Gastroesophageal sphincter (tissue), 3 donors: ENCODE data around the gene HS1BP3.

Experiments used
- POLR2A ChIP-seq, 2 donors: fragments of 450-650 bp; IDR thresholded peaks; one replicate each; pipeline ENCODE4 v1.6.1; 2017; ENCODE audit warnings: antibody characterized with exemption in 2 of 2, mild to moderate bottlenecking in 2 of 2, moderate library complexity in 1 of 2
- POLR2AphosphoS5 ChIP-seq: sonication (generic); formaldehyde crosslinking; IDR thresholded peaks from one replicate; pipeline ENCODE4 v1.6.1; 2017; ENCODE audit warnings: antibody characterized with exemption
- TF ChIP-seq, protein P1 (sequence below), 4 experiments: fragments of 200-600 bp in 2 of 4; fragments of 450-650 bp in 2 of 4; sonication (generic) in 1 of 4; IDR thresholded peaks; one replicate each; pipeline ENCODE4 v1.5.1; 2017 to 2019; ENCODE audit warnings: antibody characterized with exemption in 4 of 4, mild to moderate bottlenecking in 2 of 4, moderate library complexity in 2 of 4

DNA sequence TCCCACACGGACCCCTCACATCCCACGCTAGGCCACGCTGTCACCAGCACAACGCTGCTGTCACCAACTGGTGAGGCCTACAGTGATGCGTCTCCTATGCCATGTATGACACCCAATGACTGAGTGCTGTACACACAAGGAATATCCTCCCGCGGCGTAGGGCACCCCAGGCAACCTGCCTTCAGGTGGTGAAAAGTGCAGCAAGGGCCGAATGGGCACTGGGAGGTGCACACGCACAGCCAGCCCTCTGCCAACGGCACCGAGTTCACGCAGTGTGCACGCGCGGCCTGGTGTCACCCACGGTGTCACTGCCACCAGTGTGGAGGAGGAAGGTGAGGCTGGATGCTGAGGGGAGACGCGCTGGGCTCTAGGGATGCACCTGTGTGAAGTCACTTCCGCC lies 4.5 kb downstream of the HS1BP3 start:
- TF ChIP-seq, protein P1, sequence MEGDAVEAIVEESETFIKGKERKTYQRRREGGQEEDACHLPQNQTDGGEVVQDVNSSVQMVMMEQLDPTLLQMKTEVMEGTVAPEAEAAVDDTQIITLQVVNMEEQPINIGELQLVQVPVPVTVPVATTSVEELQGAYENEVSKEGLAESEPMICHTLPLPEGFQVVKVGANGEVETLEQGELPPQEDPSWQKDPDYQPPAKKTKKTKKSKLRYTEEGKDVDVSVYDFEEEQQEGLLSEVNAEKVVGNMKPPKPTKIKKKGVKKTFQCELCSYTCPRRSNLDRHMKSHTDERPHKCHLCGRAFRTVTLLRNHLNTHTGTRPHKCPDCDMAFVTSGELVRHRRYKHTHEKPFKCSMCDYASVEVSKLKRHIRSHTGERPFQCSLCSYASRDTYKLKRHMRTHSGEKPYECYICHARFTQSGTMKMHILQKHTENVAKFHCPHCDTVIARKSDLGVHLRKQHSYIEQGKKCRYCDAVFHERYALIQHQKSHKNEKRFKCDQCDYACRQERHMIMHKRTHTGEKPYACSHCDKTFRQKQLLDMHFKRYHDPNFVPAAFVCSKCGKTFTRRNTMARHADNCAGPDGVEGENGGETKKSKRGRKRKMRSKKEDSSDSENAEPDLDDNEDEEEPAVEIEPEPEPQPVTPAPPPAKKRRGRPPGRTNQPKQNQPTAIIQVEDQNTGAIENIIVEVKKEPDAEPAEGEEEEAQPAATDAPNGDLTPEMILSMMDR (IDR thresholded peaks at IDR 0.05): no peak
- TF ChIP-seq POLR2AphosphoS5 (no peak), POLR2A (IDR thresholded peaks at IDR 0.05) (no peak)
